ENCODE data around the gene NAGPA.
"Not testable (repeated sequence)": the region's sequence is repeated elsewhere in the genome, so short reads cannot be mapped to it uniquely, and the experiment has no call there.

The NAGPA gene

GRCh38 chr16:5033256-5034166 lies at the start of gene NAGPA:
NAGPA (minus strand) TSS chr16:5033935; CDS start chr16:5033914, 21 bp downstream.
- DNase-seq: peak; percentile 80

- not testable (repeated sequence) for DNase-seq
Measured at GRCh38 chr16:5080996-5081395, 47.3 kb upstream of the NAGPA start.

GRCh38 chr16:5080461-5080860 lies 46.7 kb upstream of the NAGPA start:
- not testable (repeated sequence) for DNase-seq

- DNase-seq: no peak
Measured at GRCh38 chr16:5078626-5079025, 44.9 kb upstream of the NAGPA start.

- no peak for DNase-seq
Measured at GRCh38 chr16:5077304-5077703, 43.6 kb upstream of the NAGPA start.

GRCh38 chr16:5075637-5076036 lies 41.9 kb upstream of the NAGPA start:
- DNase-seq: no peak

GRCh38 chr16:5073771-5074170 lies 40.0 kb upstream of the NAGPA start:
- not testable (repeated sequence) for DNase-seq

- DNase-seq: no peak
Measured at GRCh38 chr16:5073279-5073629, 39.5 kb upstream of the NAGPA start.

GRCh38 chr16:5072334-5073278 lies 38.9 kb upstream of the NAGPA start:
- no peak for DNase-seq

- peak; percentile 66 for DNase-seq
Measured at GRCh38 chr16:5071681-5072333, 38.1 kb upstream of the NAGPA start, which contains the start of gene ALG1. ALG1 (plus strand) TSS chr16:5071843; CDS start chr16:5071850, 7 bp downstream.

- no peak for DNase-seq
Measured at GRCh38 chr16:5071341-5071680, 37.6 kb upstream of the NAGPA start.

- DNase-seq: no peak
Measured at GRCh38 chr16:5070431-5071186, 36.9 kb upstream of the NAGPA start.

- no peak for DNase-seq
Measured at GRCh38 chr16:5069854-5070253, 36.1 kb upstream of the NAGPA start.

- no peak for DNase-seq
Measured at GRCh38 chr16:5069048-5069447, 35.3 kb upstream of the NAGPA start.

- DNase-seq: no peak
Measured at GRCh38 chr16:5066511-5066910, 32.8 kb upstream of the NAGPA start.

GRCh38 chr16:5065813-5066212 lies 32.1 kb upstream of the NAGPA start, which contains the start of gene C16orf89:
C16orf89 (minus strand) TSS chr16:5065956; CDS start chr16:5065908, 48 bp downstream.
- DNase-seq: no peak

- no peak for DNase-seq
Measured at GRCh38 chr16:5065326-5065725, 31.6 kb upstream of the NAGPA start.

- DNase-seq: no peak
Measured at GRCh38 chr16:5064915-5065314, 31.2 kb upstream of the NAGPA start.

- no peak for DNase-seq
Measured at GRCh38 chr16:5062790-5063765, 29.3 kb upstream of the NAGPA start.

- no peak for DNase-seq
Measured at GRCh38 chr16:5062051-5062450, 28.3 kb upstream of the NAGPA start.

- DNase-seq: no peak
Measured at GRCh38 chr16:5060073-5060641, 26.4 kb upstream of the NAGPA start.
